SKM-1 (cell line): ENCODE measurements around the gene ATP5MC2.
"Not testable (repeated sequence)": the region's sequence is repeated elsewhere in the genome, so short reads cannot be mapped to it uniquely, and the experiment has no call there.

Source experiments
- DNase-seq: peaks from one replicate; lab custom pipeline; 2025; ENCODE audit not compliant: unreplicated experiment; lab: John Stamatoyannopoulos, UW

Gene ATP5MC2

DNA sequence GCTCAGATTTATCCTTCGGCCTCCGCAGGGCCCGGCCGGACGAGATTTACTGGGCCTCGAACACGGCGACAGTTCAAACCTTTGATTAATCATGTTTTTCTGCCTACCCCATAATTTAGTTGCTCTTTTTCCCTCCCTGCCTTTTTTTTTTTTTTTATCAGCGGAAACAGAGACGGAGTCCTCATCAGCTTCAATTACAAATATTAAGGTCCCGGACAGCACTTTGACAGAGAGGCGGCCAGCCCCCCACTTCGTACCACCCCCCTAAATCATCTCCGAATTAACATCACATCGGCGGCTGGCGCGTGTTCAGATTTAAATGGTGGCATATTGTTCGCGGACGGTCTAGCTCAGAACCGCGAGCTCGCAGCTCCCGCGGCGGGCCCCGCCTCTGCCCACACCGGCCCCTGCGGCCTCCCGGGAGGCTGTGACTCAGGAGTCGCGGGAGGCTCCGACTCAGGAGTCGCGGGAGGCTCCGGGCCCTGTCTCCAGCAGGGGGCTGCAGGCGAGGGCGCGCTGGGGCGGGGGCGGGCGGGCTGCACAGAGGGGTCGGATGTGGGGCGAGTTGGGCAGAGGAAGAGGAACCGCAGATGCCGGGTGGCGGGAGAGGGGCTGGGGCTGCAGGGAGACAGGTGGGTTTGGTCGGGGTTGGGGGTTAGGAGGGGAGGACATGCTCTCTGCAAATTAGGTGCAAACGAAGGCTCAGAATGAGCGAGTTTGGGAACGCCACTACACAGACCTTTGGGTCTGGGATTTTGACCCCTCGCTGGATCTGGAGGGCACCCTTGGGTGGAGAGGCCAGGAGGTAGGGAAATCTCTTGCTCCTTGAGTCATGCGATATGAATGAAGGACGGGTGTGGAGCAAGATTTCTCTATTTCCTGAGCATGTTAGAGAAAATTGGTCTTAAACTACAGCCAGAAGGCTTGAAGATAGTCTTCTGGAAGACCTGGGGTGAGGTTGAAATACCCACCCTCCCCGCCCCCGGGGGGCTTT, 19.6 kb upstream of the ATP5MC2 start:
- no peak for DNase-seq

- DNase-seq, result no peak
These were observed 18.9 kb upstream of the ATP5MC2 start for GRCh38 chr12:53694756-53695151.

DNA sequence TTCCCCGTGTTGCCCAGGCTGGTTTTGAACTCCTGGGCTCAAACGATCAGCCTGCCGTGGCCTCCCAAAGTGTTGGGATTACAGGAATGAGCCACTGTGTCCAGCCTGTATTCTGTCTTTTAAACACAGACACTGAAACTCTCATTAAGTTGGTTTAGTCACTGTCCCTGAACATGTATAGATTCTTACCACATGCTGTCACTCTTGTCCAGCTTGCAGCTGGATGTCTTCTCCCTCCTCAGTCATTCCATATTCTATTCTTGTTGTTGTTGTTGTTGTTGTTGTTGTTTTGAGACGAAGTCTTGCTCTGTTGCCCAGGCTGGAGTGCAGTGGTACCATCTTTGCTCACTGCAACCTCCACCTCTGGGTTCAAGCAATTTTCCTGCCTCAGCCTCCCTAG, 12.3 kb upstream of the ATP5MC2 start:
- no peak for DNase-seq

DNA sequence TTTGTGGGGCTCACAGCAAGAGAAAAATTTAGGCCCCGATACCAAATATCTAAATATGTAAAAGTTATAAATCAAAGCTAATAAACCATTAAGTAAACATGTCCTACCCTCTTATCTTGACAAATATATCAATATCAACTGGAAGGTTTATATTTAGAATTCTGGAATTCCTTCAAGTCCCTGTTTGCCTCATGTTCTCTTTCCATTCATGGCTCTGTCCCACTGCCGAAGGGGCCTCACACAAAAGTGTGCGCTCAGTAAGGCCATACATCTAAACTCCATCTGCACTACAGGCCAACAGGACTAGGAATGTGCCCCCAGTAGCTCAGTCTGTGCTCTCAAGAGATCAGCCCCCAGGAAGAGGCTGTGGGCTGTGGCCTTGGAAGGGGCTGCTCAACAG, 10.6 kb upstream of the ATP5MC2 start:
- no peak for DNase-seq

DNA sequence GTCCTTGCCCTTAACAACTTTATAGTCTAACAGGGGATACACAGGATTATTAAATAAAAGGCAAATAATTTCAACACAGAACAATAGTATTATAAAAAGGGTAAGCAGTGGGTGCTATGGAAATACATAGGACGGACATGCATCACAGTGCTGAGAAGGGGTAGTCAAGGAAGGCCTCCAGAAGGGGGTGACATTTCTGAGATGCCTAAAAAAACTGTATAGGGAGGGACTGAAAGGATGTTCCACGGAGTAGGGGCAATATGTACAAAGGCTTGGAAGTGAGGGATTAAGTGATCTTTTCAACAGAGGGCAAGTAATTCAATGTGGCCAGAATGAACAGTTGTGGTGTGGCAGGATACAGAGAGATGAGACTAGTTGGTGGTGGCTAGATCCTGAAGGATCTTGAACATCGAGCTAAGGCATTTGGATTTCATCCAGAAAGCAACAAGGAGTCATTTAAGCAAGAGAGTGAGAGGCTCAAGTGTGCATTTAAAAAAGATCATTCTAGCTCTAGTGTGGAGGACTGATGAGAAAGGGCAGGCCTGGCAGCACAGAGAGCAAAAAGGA, 8.9 kb upstream of the ATP5MC2 start:
- no peak for DNase-seq

GRCh38 chr12:53683983-53684382, 8.1 kb upstream of the ATP5MC2 start:
- no peak for DNase-seq

- DNase-seq, result no peak
These were observed 7.6 kb upstream of the ATP5MC2 start for GRCh38 chr12:53683494-53683893.

- not testable (repeated sequence) for DNase-seq
These were observed 4.2 kb upstream of the ATP5MC2 start for GRCh38 chr12:53680061-53680460.

DNA sequence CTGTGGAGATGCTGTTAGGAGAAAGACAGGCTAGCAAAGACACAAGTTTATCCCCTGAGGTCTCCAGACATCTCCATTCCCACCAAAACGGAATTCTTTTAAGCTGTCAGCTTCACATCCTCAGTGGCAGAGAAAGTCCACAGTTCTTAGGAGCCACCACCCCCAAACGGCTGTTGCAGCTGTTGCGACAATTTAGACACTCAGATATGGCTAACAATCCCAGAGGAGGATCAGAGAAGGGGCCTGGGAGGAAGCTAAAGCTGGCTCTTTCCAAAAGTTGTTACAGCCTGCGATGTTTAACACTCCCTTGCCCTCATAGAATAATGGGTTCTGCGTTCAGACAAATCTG, 1.9 kb upstream of the ATP5MC2 start:
- no peak for DNase-seq

DNA sequence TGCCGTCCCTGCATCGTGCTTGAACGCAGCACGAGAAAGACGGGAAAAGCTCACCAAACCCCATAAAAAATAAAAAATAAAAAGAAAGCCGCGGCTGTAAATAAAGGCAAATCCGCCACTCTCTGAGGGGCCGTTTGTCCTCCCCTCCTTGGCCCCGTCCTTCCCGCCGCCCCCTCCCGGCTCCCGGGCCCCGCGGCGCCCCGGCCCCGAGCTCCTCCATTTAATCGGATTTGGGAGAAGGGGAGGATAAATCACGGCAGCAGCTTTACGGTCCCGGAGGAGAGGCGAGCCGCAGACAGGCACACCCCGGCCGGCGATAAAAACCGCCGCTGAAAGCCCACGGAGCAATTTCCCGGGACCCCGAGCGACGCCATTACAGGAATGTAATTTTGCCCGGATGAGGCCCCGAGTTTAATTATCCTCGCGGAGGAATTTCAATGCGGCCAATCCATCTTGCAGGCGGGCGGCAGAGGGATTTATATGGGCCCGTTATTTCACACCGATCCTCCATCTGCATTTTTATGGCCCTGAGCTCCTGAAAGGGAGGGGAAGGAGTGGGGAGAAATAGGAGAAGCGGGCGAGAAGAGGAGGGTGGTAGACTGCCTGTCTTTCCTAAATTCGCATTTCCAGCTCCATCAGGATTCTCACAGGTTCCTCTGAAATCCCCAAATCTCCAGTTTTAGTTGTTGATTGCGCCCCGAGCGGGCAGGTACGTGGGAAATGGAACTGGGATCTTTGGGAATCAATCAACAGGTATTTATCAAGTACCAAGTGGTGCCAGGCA, 1.3 kb upstream of the ATP5MC2 start:
- DNase-seq, result no peak

DNA sequence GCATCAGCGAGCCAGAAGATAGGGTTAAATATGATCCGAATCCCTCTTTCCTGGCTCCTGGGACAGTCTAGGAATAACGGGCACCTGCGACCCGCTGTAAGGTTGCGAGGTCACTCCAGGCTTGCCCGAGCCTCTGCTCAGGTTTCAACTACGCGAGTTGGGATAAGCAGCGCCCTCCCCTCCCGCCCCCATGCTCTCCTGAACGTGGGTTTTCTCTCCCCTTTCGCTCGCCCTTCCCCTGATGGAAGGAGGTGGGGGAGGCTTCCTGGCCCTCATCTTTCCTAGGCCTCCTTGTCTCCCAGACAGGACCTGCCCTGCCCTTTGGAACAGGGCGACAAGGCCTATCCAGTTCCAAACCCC, 753 bp upstream of the ATP5MC2 start:
- DNase-seq, result no peak

- no peak for DNase-seq
These were observed 744 bp downstream of the ATP5MC2 start for GRCh38 chr12:53674977-53675700.

GRCh38 chr12:53670971-53671370, 4.9 kb downstream of the ATP5MC2 start:
- no peak for DNase-seq

DNA sequence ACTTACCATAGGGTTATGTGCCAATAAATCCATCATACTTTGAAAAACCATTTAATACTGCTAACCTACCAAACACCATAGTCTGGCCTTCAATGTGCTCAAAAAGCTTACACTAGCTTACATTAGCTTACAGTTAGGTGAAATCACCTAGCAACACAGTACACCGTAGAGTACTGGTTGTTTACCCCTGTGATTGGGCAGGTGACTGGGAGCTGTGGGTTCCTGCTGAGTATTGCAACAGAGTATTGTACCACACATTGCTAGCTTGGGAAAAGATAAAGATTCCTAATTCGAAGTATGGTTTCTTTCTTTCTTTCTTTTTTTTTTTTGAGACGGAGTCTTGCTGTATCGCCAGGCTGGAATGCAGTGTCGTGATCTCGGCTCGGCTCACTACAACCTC, 5.6 kb downstream of the ATP5MC2 start:
- DNase-seq, result no peak

- no peak for DNase-seq
These were observed 8.8 kb downstream of the ATP5MC2 start for GRCh38 chr12:53667080-53667479.

- DNase-seq, result no peak
These were observed 10.9 kb downstream of the ATP5MC2 start for GRCh38 chr12:53664936-53665335.

DNA sequence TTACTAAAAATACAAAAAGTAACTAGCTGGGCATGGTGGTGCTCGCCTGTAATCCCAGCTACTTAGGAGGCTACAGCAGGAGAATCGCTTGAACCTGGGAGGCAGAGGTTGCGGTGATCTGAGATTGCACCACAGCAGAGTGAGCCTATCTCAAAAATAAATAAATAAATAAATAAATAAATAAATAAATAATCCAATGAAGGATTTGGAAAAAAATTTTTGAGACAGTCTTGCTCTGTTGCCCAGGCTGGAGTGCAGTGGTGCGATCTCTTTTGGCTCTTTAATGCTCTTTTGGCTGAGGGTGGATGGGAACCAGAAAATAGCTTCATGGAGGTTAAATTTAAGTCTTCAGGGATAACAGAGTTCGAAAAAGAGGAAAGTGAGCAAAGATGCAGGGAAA, 11.7 kb downstream of the ATP5MC2 start:
- DNase-seq, result no peak

DNA sequence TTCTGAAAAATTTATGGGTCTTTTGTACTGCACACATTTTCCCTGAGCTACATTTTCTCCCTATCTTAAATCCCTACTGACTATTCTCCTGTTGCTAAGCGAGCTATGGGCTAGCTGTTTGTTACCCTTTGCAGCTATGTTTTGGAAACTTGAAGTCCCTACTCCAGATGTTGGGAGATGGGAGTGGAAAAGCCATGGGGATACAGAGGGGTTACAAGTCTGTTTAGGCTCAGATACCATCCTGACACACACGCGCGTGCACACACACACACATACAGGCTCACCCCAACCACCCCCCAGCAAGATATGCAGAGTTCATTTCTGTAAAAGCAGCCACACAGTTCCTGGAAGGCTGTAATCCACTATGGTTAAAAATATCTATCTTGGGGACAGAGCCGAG, 15.8 kb downstream of the ATP5MC2 start:
- no peak for DNase-seq

DNA sequence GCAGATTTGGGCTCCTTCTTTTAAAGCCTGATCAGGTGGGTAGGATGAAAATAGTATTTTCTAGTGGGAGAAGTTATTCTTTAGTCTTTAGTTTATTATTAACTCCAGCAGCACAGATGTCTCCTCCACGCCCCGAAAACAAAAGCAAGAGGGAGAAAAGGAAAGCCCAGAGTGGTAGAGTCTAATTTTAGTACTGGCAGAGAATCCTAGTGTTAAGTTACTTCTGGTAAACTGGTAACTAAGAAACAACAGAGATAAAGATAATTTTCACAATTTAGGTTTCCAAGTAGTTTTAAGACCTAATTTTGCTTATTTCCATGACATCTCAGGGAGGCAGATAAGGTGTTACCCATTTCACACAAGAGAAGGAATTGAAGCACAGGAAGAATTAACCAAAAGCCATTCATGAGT, 16.3 kb downstream of the ATP5MC2 start:
- no peak for DNase-seq

- no peak for DNase-seq
These were observed 16.8 kb downstream of the ATP5MC2 start for GRCh38 chr12:53659011-53659551.

DNA sequence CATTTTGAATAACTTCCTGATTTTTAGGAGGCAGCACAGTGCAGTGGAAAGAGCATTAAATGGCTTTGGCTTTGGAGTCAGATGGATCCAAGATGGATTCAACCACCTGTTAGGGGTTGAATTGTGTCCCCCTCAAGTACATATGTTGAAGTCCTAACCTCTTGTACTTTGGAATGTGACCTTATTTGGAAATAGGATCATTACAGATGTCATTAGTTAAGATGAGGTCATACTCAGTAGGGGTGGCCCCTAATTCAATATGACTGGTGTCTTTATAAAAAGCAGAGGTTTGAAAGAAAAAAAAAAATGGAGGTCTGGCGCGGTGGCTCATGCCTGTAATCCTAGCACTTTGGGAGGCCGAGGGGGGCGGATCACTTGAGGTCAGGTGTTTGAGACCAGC, 18.8 kb downstream of the ATP5MC2 start:
- DNase-seq, result no peak
